Stimulated activated CD8-positive, alpha-beta memory T cell treated with anti-CD3 and anti-CD28 coated beads, Interleukin-12 subunit alpha, Interleukin-12 subunit beta, amount 100 ng/mL, for 1 hour (primary cell): Measurements from ENCODE around the gene LGALS3.

Experiments used
- DNase-seq: peaks from one replicate; pipeline ENCODE4 v3.0.0-alpha.2; 2020; ENCODE audit warnings: low read depth

The LGALS3 gene

DNA sequence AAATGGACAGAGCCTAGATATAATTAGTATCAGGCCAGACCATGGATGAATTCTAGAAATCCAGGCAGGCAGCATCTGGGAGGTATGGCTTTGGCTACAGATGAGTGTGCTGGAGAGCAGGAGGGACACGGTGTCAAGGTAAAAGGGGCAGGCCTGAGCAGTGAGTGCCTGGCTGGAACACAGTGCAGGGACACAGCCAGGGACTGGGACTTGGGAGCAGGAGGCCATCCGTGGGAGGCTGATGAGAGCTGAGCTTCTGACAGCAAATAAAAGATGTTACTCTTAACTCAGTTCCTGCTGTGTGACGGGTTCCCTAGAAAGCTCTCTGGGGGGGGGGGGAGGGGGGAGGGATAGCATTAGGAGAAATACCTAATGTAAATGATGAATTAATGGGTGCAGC, 13.6 kb upstream of the LGALS3 start:
- no peak for DNase-seq

DNA sequence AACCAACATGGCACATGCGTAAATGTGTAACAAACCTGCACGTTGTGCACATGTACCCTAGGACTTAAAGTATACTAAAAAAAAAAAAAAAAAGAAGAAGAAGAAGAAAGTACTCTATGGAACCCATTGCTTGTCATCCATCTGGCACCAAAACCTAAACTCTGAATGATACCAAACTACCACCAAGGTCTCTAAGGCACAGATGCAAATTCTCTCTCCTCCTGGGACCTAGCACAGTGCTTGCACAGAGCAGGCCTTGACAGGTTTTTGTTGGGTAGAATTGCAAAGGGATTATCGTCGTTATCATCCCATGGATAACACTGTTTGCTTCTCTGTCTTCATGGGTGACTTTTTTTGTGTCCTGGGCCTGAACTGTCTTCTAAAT, 13.2 kb upstream of the LGALS3 start:
- no peak for DNase-seq

GRCh38 chr14:55116246-55117030, 12.6 kb upstream of the LGALS3 start:
- DNase-seq: no peak

- DNase-seq: no peak
These were observed 11.1 kb upstream of the LGALS3 start for GRCh38 chr14:55117803-55118441.

DNA sequence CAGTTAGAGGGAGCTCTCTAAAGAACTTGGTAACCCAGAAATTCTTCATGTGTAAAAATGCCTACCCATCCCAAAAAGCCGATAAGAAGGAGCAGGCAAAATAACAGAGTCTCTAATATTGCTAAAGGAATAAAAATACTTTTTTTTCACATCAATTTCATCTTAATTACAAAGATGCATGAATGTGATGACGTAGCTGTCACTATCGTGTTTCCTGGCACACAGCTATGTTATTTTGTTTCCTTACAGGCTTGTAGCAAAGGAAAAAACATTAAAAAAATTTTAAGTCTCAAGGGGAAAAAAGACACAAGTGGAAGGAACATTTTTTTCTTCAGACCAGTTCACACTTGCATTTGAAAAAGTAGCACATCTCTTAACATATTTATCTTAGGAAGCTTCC, 10.3 kb upstream of the LGALS3 start:
- no peak for DNase-seq

DNA sequence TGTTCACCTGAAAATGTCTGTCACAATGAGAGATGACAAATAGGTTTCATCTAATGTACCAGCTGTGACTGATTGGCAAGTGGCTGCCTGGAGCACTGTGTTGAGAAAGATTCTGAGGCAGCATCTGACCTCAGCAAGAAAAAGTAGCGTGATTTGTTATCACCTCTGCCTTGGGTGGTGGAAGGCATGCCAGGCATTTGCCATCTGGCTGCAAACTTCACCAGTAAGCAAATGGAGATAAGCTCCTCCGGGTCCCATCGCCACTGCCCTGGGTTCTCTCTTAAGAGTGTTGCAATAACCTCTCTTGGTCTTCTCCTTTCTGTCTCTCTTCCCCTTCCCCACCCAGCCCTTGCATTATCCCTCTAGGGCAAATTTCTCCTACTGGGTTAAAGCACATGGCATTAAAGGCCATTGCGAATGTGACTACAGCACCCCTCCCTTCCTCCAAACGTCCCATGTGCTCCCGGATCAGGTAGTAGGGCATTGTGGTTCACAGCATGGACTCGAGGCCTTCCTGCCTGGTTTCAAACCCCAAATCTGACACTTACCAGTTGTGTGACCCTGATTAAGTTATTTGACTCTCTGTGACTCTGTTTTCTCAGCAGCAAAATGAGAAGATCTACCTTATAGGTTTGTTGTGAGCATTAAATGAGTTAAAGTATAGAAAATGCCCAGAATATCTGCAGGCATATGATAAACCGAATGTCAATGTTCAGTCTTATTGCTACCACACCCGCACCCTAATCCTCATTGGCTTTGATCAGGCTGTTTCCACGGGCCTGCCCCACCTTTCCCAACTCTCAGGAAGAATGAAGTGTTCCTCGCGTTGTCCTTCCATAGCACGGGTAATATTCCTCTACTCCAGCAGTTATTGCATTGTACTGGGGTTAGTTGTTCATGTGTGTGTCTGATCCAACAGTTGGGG, 8.2 kb upstream of the LGALS3 start:
- no peak for DNase-seq

GRCh38 chr14:55121628-55122439, 7.2 kb upstream of the LGALS3 start:
- DNase-seq: no peak

DNA sequence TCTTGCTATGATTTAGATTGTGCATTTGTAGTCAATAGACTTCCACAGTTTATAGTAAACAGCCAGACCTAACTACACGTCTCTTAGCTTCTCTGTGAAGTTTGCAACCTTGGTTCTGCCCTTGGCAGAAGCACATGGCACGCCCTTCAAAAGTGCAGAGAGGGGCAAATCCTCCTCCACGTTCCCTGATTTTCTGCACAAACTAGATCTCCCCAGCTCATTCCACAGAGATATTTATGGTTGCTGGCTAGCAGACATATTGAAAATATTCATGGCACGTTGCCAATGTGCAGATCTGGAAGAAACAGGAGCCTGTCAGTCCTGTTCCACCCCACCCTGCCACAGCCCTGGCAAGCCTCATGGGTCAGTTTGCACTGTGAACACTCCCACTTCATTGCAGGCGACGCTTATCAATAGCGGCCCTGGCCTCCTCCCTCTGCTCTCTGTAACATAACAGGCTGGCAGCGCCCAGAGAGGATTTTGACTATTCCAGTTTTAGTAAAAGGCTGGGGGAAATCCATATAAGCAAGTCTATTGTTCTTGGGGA, 6.5 kb upstream of the LGALS3 start:
- DNase-seq: no peak

- DNase-seq: no peak
These were observed 6.0 kb upstream of the LGALS3 start for GRCh38 chr14:55123101-55123500.

DNA sequence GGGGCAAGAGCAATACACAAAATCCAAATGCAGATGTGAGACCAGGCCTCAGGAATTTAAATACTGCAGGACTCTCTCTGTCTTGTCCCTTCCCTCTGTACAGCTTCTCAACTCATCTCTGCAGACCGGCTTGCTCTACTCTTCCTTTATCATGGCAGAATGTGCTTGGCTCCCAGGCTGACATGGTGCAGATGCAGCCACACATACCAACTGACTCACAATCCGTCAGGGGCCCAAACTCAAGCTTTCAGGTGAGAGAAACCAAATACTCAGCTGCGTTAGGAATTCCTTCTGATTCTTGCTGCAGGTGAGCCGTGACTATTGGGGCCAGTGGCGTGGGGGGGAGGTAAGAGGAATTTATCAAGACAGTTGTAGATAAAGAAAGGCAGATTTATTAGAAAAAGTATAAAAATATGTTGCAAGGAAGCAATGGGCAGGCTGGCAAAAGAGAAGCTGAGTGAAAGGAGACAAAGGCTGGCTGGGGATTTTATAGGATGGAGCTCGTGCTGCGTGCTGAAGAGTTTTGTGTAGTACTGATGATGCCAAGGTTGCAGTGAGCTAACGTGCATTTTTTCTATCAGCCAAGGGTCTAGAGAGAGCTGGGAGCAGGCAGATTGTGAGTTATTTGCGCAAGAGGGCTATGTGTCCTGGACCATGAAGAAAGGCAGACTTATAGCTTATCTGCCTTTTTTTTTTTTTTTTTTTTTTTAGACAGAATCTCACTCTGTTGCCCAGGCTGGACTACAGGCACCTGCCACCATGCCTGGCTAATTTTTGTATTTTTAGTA, 5.0 kb upstream of the LGALS3 start:
- no peak for DNase-seq

- DNase-seq: no peak
These were observed 4.2 kb upstream of the LGALS3 start for GRCh38 chr14:55124774-55125386.

- DNase-seq: no peak
These were observed 3.6 kb upstream of the LGALS3 start for GRCh38 chr14:55125403-55125802.

DNA sequence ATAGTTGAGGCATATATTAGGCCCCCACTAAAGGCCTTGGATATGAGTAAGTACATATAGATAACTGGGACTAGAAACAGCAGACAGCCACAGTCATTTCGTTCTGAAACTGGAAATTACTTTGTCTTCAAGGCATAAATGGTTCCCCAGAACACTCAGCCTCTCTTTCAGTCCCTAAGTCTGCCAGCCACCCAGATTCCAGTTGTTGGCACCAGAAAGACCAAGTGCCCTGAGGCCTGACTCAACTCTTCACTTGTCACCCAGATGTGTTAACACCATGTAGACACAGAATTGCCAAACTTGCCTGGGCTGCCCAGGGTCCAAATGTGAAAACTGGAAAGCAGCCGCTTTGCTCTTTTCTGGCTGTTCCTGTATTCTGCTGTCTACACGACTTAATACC, 3.0 kb upstream of the LGALS3 start:
- no peak for DNase-seq

DNA sequence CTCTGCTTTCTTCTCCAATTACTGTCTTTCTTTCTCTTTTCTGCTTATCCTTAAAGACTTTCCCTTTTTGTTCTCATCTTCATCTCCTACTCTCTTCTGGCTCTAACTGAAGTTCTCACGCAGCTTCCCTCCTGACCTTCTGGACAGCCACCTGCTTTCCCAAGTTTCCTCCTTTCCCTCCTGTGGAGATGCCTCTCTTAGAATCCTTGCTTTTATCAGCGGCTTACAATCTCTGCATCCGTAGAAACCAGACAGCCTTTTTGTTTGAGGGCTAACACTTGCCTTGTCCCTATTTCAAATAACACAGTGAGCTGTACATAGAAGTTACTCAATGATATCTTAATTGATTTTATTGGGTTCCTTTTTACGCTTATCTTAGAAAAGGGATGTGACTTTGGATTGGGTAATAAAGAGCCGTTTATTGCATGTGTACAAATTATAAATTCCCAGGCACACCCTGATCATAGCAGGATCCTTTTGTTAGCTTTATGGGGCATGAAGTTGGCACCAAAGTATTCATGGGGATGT, 2.1 kb upstream of the LGALS3 start:
- DNase-seq: no peak

GRCh38 chr14:55127460-55127951, 1.5 kb upstream of the LGALS3 start:
- DNase-seq: no peak

GRCh38 chr14:55128386-55129085, 516 bp upstream of the LGALS3 start:
- no peak for DNase-seq

DNA sequence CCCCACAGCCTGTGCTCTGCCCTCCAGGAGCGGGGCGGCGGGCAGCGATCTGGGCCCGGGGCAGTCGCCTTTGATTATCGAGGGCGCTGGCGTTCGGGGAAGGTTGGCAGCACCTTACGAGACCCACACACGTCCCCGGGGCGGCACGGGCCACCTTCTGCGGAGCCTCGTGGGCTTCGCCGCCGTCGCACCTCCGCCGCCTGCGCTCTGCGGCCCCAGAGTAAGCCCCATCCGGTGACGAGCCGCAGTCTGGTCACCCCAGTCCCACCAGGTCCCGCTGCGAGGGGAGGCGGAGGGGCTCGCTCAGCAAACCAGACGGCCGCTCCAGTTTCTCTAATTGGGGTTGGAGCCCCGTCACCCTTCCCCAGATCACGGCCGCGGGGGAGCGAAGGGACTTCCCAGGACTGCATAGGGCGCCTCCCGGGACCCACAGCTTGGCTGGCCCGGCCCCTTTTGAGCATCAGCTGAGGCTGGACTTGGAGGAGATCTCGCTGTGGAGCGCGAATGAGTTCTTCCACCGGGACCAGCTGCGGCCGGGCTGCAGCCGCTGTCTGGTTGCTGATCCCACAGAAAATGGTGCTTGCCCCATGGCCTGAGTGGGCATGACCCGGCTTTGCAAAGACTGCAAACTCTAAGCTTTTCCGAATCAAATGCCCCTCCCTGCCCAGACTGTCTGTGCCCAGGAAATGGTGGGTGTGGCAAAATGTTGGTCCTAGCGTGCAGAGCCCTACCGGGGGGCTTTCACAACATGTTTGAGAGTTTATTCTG, 560 bp downstream of the LGALS3 start:
- DNase-seq: peak; percentile 26

DNA sequence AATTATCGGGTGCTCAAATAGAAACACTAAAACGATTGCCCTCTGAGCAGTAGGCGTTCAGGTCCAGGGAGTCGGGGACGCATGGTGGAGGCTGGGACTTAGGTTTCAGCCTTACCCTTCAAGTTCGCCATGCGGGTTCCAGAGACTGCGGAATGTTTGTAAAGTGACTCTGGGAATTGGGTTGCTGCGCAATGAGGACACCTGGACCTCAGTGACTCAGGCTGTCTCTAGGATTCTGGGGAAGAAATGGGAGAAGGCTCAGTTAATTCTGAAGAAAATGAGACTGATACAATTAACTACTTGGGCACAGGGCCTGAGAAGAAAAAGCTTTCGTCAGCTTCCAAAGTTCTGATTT, 1.1 kb downstream of the LGALS3 start:
- DNase-seq: no peak
